NCI-H2029 treated with DMSO at 0.1 percent for 48 hours (cell line): ENCODE data around the gene DNAJC25.
"Not testable (repeated sequence)": the region's sequence is repeated elsewhere in the genome, so short reads cannot be mapped to it uniquely, and the experiment has no call there.

Experiments used
- DNase-seq: peaks from one replicate; lab custom pipeline; 2025; lab: John Stamatoyannopoulos, UW

DNAJC25 gene

DNA sequence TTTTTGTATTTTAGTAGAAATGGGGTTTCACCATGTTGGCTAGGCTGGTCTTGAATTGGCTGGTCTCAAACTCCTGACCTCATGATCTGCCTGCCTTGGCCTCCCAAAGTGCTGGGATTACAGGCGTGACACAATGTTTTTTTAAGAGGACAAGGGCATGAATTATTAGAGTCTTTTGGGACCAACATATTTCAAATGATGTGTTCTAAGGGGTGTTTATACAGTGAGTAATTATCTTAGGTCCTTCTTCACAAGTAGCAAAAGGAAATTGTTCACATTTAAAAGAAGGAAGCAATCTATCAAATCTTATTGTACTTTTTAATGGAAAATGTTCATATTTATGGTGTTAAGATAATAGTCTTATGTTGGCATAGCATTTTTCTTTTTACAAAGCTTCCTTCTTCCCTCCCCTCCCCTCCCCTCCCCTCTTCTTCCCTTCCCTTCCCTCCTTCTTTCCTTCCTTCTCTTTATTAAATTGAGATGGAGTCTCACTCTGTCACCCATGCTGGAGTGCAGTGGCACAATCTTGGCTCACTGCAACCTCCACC, 37.0 kb downstream of the DNAJC25 start:
- no peak for DNase-seq

DNA sequence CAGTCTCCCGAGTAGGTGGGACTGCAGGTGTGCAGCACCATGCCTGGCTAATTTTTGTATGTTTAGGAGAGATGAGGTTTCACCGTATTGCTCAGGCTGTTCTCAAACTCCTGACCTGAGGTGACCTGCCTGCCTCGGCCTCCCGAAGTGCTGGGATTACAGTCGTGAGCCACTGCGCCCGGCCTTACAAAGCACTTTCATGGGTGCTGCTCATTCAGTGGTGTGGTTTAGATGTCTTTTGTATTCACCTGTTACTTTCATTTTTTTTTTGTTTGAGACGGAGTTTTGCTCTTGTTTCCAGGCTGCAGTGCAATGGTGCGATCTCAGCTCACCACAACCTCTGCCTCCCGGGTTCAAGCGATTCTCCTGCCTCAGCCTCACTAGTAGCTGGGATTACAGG, 37.5 kb downstream of the DNAJC25 start:
- not testable (repeated sequence) for DNase-seq

DNA sequence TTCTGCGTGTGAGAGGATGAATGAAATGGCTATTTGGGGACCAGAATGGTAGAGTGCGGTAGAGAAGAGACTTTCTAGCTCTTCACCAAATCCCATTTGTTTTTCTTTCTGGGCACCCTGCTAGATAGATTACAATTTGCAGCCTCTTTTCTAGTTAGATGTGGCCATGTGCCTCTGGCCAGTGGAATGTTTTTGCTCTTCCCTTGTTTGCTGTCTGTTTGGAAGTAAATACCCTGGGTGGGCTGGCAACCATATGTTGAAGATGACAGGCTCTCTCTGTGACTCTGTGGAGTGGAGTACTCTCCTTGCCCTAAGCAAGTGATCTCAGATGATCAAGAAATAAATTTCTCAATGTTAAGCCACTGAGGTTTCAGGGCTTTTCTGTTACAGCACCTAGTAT, 43.2 kb downstream of the DNAJC25 start:
- no peak for DNase-seq

DNA sequence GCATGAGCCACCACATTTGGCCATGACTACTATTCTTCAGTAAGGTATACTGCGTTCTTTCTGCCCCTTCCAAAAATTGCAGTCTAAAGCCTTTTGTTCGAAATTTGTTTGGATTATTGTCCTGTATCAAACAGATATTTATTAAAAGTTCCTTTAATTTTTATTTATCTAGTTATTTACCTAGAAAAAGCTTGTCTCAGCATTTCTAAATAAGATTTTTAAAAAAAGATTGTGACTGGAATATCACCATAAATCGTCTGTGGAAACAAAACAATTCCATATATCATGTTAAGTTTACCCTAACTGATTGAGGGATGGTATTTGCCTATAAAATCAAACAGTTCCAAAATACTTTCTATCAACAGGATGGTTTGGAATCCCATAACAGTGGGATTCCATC, 45.0 kb downstream of the DNAJC25 start:
- DNase-seq: no peak

DNA sequence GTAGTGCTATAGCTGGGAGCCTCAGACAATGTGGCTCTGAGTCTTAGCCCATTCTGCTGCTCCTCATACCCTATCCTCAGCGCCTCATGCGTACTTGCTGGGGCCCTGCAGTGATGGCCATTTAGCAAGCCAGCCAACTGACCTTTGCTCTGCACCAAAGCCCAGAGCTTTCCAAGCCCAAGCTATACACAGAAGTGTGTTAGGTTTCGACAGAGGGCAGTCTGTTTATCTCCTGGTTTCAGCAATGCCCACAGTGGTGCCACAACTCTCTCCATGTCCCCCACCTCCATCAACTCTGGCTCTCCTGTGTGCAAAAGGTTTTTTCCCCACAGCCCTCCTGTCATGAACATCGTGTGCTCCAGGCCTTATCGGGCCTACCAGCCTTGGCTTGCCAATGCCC, 47.2 kb downstream of the DNAJC25 start:
- DNase-seq: no peak

DNA sequence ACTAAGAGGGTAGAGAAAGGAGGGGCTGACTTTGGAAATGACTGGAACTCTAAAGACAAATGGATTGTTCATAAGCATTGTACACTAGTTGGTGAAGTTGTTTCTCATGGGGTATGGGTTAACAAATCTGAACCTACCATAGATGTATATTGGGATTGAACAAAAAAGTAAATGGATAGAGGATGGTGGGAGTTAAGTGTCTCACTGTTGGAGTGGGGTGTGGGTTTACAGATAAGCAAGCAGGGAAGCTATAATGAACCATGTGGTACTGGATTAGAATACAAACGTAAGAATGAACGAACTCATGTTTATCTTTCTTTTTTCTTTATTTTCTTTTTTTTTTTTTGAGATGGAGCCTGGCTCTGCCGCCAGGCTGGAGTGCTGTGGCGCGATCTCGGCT, 48.1 kb downstream of the DNAJC25 start:
- DNase-seq: no peak

DNA sequence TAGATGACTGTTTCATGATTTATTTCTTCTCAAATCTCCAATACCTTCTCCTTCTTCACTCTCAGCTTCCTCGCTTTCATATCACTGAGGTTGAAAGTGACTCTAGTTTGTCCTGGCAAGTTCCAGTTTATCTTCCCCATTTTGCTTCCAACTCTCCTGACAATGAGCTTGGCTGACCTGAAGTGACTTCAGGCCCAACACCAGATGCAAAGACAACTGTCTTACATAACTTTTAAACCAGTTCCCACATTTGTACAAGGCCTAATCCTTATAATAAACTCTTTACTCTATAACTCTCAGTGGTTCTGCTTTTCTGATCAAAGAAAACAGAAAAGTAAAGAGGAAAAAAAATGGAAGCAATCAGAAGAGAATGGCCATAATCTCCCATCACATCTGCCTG, 52.3 kb downstream of the DNAJC25 start:
- no peak for DNase-seq

DNA sequence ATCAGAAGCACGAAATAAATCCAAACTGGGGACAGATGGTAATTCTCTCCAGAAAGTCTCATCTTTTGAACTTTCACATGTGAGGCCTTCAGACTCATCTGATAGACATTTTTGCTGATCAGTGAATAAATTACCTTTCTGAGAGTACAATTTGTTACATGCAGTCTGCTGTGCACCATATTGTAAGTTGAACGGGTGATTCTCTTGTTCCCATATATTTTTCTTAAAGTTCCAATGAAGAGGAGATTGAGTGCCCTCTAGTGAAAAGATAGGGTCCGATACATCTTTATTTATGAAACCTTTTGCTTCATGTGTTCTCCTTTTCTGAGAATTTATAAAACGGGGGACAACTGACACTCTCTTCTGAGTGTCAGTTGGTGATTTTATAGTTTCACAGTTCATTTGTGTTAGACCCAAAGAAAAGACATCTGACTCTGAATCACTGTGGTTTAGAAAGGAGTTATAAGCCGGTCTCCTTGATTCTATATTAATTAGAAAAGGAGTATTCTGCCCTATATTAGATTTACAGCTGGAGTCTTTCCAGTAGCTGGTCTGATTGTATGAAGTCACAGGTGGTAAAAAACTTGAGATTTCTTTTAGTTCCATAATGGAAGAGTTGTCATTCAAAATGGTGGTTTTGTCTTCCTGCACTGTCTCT, 60.7 kb downstream of the DNAJC25 start:
- peak; percentile 1 for DNase-seq

DNA sequence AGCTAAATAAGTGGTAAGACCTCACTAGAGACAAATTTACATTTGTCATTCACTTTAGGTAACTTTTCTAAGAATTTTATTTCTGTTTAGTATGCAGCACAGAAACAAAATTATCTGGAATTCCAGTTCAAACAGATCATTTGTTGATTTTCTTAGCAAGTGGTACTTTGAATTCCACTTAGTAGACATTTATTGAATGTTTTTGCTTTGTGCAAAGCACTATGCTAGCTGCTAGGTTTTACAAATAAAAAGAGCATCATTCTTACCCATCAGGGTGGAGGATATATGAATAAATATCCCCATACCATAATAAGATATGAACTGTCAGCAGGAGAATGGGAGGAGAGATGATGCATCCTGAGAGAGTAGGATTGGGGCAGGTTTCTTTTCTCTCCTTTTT, 65.7 kb downstream of the DNAJC25 start:
- no peak for DNase-seq

DNA sequence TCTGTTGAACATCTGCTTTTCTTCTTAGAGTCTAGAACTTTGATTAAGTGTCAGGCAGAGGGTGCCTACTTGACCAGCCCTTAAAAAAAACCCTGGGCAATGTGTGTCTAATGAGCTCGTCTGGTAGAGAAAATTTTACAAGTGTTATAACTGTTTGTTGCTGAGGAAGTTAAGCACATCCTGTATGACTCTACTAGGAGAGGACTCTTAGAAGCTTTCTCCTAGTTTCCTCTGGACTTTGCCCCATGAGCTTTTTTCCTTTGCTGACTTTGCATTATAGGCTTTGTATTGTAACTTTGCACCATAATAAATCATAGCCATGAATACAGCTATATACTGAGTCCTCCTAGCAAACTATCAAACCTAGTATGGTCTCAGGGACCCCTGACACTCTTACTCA, 69.6 kb downstream of the DNAJC25 start:
- no peak for DNase-seq
